IMR-90 (cell line): ENCODE measurements around the gene FMOD. TPM values are rescaled to one million over a fixed set of nuclear protein-coding genes. Genes with fewer than 3 reads are reported as not detected.
A peak's percentile ranks its signal among the peaks of the same experiment; 100 is the strongest.

Source experiments
- ATAC-seq: fragments of 200-7000 bp; cut with Tn5 transposase; 2 replicates; pipeline ENCODE4 v1.9.1; 2020; ENCODE audit warnings: low read depth, mild to moderate bottlenecking, moderate library complexity
- BruUV-seq: library from RNA; stranded (reverse); fragments of 400-500 nt; replicated peaks from 2 replicates; lab custom pipeline; 2021; lab: Mats Ljungman, UMichigan
- CTCF ChIA-PET: fragments of 300-600 bp; formaldehyde crosslinking; extraction: SDS; loops from one replicate; lab custom pipeline; 2021; ENCODE audit warnings: antibody characterized with exemption; lab: Yijun Ruan, JAX
- POLR2A ChIA-PET: fragments of 300-600 bp; sonication (Branson Sonifier 250); formaldehyde crosslinking; loops from one replicate; lab custom pipeline; 2022; ENCODE audit warnings: antibody characterized with exemption; ENCODE audit not compliant: unreplicated experiment; lab: Charles Lee
- DNase-seq: peaks from one replicate; pipeline ENCODE4 v3.0.0; 2013
- H2AFZ ChIP-seq: replicated peaks from 2 replicates; pipeline ENCODE3; 2013; ENCODE audit warnings: low read length, mild to moderate bottlenecking; ENCODE audit not compliant: poor library complexity
- H2AK5ac ChIP-seq: 2 replicates; pipeline ENCODE4 v1.6.1; 2013; ENCODE audit warnings: low read depth, low read length, inconsistent platforms
- H2AK9ac ChIP-seq: replicated peaks from 2 replicates; pipeline ENCODE3; 2013; ENCODE audit warnings: mild to moderate bottlenecking, low read depth, low read length, moderate library complexity; ENCODE audit not compliant: poor library complexity
- H2BK120ac ChIP-seq: 2 replicates; pipeline ENCODE4 v1.6.1; 2013; ENCODE audit warnings: low read depth, low read length, inconsistent platforms
- H2BK15ac ChIP-seq: 3 replicates; pipeline ENCODE4 v1.6.1; 2013; ENCODE audit warnings: low read depth, low read length, inconsistent platforms
- H2BK20ac ChIP-seq: 2 replicates; pipeline ENCODE4 v1.6.1; 2013; ENCODE audit warnings: low read depth, mild to moderate bottlenecking, inconsistent platforms, low read length, moderate library complexity
- H2BK5ac ChIP-seq: 2 replicates; pipeline ENCODE4 v1.6.1; 2013; ENCODE audit warnings: mild to moderate bottlenecking, low read depth, low read length, inconsistent platforms; ENCODE audit not compliant: poor library complexity, severe bottlenecking
- H3K14ac ChIP-seq: replicated peaks from 2 replicates; pipeline ENCODE4 v1.6.1; 2013; ENCODE audit warnings: low read depth, low read length, inconsistent platforms
- H3K18ac ChIP-seq: 2 replicates; pipeline ENCODE4 v1.6.1; 2013; ENCODE audit warnings: low read depth, low read length, control low read depth
- H3K23ac ChIP-seq: 2 replicates; pipeline ENCODE4 v1.6.1; 2013; ENCODE audit warnings: low read depth, low read length, inconsistent platforms
- H3K27ac ChIP-seq: 2 replicates; pipeline ENCODE4 v1.5.1; 2013; ENCODE audit warnings: mild to moderate bottlenecking, control low read depth, low read length; ENCODE audit not compliant: insufficient read depth
- H3K27me3 ChIP-seq: 2 replicates; pipeline ENCODE4 v1.6.1; 2013; ENCODE audit warnings: low read length; ENCODE audit not compliant: control insufficient read depth, insufficient read depth
- H3K36me3 ChIP-seq: 2 replicates; pipeline ENCODE4 v1.6.1; 2013; ENCODE audit warnings: low read length, mixed read lengths; ENCODE audit not compliant: control insufficient read depth, insufficient read depth
- H3K4ac ChIP-seq: 2 replicates; pipeline ENCODE4 v1.6.1; 2013; ENCODE audit warnings: low read depth, low read length, inconsistent platforms
- H3K4me1 ChIP-seq: 2 replicates; pipeline ENCODE4 v1.6.1; 2013; ENCODE audit warnings: low read length, mixed read lengths; ENCODE audit not compliant: control insufficient read depth, insufficient read depth
- H3K4me2 ChIP-seq: 2 replicates; pipeline ENCODE4 v1.6.1; 2013; ENCODE audit warnings: low read depth, mild to moderate bottlenecking, control low read depth, low read length, moderate library complexity
- H3K4me3 ChIP-seq: 2 replicates; pipeline ENCODE4 v1.5.1; 2013; ENCODE audit warnings: low read depth, mild to moderate bottlenecking, control low read depth, low read length, moderate library complexity; ENCODE audit not compliant: insufficient read depth
- H3K56ac ChIP-seq: 2 replicates; pipeline ENCODE4 v1.6.1; 2013; ENCODE audit warnings: low read length, inconsistent platforms; ENCODE audit not compliant: insufficient read depth; ENCODE audit errors: extremely low read depth
- H3K79me1 ChIP-seq, 2 experiments: 2 replicates each; pipeline ENCODE4 v1.6.1; 2013; ENCODE audit warnings: low read length in 2 of 2, inconsistent platforms in 1 of 2, low read depth in 1 of 2
- H3K9ac ChIP-seq: 2 replicates; pipeline ENCODE4 v1.6.1; 2013; ENCODE audit warnings: low read depth, low read length, control low read depth
- H3K9me1 ChIP-seq: 2 replicates; pipeline ENCODE4 v1.6.1; 2013; ENCODE audit warnings: low read length, inconsistent platforms; ENCODE audit not compliant: insufficient read depth
- H3K9me3 ChIP-seq: 2 replicates; pipeline ENCODE4 v1.6.1; 2013; ENCODE audit warnings: low read length; ENCODE audit not compliant: control insufficient read depth, insufficient read depth
- H4K20me1 ChIP-seq: 2 replicates; pipeline ENCODE4 v1.6.1; 2013; ENCODE audit warnings: low read length, inconsistent platforms; ENCODE audit not compliant: insufficient read depth
- H4K5ac ChIP-seq: 2 replicates; pipeline ENCODE4 v1.6.1; 2013; ENCODE audit warnings: mild to moderate bottlenecking, low read depth, low read length, control low read depth
- H4K8ac ChIP-seq, 2 experiments: 2 replicates each; pipeline ENCODE4 v1.6.1; 2013; ENCODE audit warnings: low read depth in 2 of 2, low read length in 2 of 2, control low read depth in 1 of 2, inconsistent platforms in 1 of 2
- H4K91ac ChIP-seq: 2 replicates; pipeline ENCODE4 v1.6.1; 2013; ENCODE audit warnings: low read depth, low read length, inconsistent platforms; ENCODE audit not compliant: insufficient read depth
- MAFK ChIP-seq: IDR thresholded peaks from 2 replicates; pipeline ENCODE4 v1.6.1; 2012; ENCODE audit warnings: low read depth, low read length, improper control_type of control experiment
- POLR2A ChIP-seq: IDR thresholded peaks from 2 replicates; pipeline ENCODE4 v1.6.1; 2012; ENCODE audit warnings: mild to moderate bottlenecking, low read depth, low read length
- WGBS, 2 experiments: methylation state at CpG; one replicate each; pipeline versions ENCODE4 v1.1.5 to v1.1.7; 2013; ENCODE audit warnings: missing lambda C conversion rate in 2 of 2; ENCODE audit not compliant: insufficient read length in 1 of 2; ENCODE audit errors: extremely low coverage in 2 of 2; 5-methylcytosine and 5-hydroxymethylcytosine counted together
- dilution Hi-C: fragments of 300-500 bp; cut with HindIII; formaldehyde crosslinking; loops from one replicate; pipeline ENCODE4 v1.14.3; 2018; ENCODE audit warnings: low sequenced_read_pairs; ENCODE audit not compliant: unreplicated experiment
- in situ Hi-C: fragments of 300-500 bp; cut with MboI; formaldehyde crosslinking; loops from 3 replicates; pipeline ENCODE4 v1.14.3; 2019; ENCODE audit warnings: low sequenced_read_pairs, inconsistent platforms, mixed read lengths
- intact Hi-C: fragments of 100-400 bp; cut with micrococcal nuclease; formaldehyde crosslinking; loops from 2 replicates; pipeline ENCODE4 v1.10.0; 2022
- polyA plus RNA-seq, 3 experiments: library from polyadenylated mRNA; depleted of rRNA; stranded (reverse); fragments of >200 nt; gene quantifications; 2 replicates each; pipeline ENCODE4 v1.2.3, GENCODE V29; 2012; ENCODE audit warnings: low replicate concordance in 1 of 3
- total RNA-seq: library from RNA; depleted of rRNA; stranded (reverse); fragments of >200 nt; gene quantifications from 2 replicates; pipeline ENCODE4 v1.2.3, GENCODE V29; 2012

The FMOD gene
- total and polyA plus RNA-seq, 2 of the 4 experiments (the other 2 are of a cell fraction): 0.18 to 2.7 TPM

- H3K56ac ChIP-seq: no peak overlapping the region
- no peak overlapping the region for H2AFZ ChIP-seq
- intact Hi-C loops: no loop called here
- no peak for ATAC-seq
- H3K36me3 ChIP-seq: no peaks in the 10 kb centered on the region
- DNase-seq: no peak
- in situ Hi-C loops: no loop called here
- H2BK15ac ChIP-seq: no peak overlapping the region
- H3K9me3 ChIP-seq: no peaks in the 10 kb centered on the region
- H3K4me1 ChIP-seq: peaks cover 10% of the 10 kb centered on the region; the same call in 1 of the 2 replicates
- no TSS peak for BruUV-seq
- H2BK20ac ChIP-seq: no peak overlapping the region
- H2AK9ac ChIP-seq: no peak overlapping the region
- no peak overlapping the region for H2BK120ac ChIP-seq
- H4K5ac ChIP-seq: no peak overlapping the region
- no peaks in the 10 kb centered on the region for H3K79me1 ChIP-seq
- no peak overlapping the region for H3K9ac ChIP-seq
- H4K91ac ChIP-seq: no peak overlapping the region
- CTCF ChIA-PET: interaction anchor here (1.3 kb wide), 1 partner anchor 11 kb away, joined by 3 read pairs; no protein-coding TSS in a partner anchor
- H3K4me2 ChIP-seq: no peak overlapping the region
- no peak overlapping the region for H3K4me3 ChIP-seq
- 51% methylated on average over 3 of the region's 7 CpGs; no CpG with 5 or more reads in 1 of the 2 experiments for WGBS, 2 experiments
- POLR2A ChIA-PET: interaction anchor here (1.5 kb wide), 1 partner anchor 11 kb away, joined by 6 read pairs; no protein-coding TSS in a partner anchor
- H2AK5ac ChIP-seq: no peak overlapping the region
- H3K4ac ChIP-seq: no peak overlapping the region
- H3K18ac ChIP-seq: no peak overlapping the region
- H3K27ac ChIP-seq: no peak overlapping the region
- H4K20me1 ChIP-seq: no peaks in the 10 kb centered on the region
- TF ChIP-seq MAFK: peak; percentile 86
- TF ChIP-seq POLR2A: no peak
- H3K27me3 ChIP-seq: peaks cover 24% of the 10 kb centered on the region
- H3K14ac ChIP-seq: no peak overlapping the region
- H3K23ac ChIP-seq: no peak overlapping the region
- H2BK5ac ChIP-seq: no peak overlapping the region
- H4K8ac ChIP-seq: no peak overlapping the region
- dilution Hi-C loops: no loop called here
- peaks cover 3% of the 10 kb centered on the region; the same call in 1 of the 2 replicates for H3K9me1 ChIP-seq
Measured at GRCh38 chr1:203317429-203318228, 33.3 kb downstream of the FMOD start.
